ENCODE data around the gene SMCR8.
A peak's percentile ranks its signal among the peaks of the same experiment; 100 is the strongest.

GRCh38 chr17:18315562-18315922 is 449 bp downstream of the SMCR8 start:
- TF ChIP-seq CTCF (IDR thresholded peaks at IDR 0.05; ENCODE audit: insufficient read depth, low read length) (no peak), POLR2AphosphoS5 (IDR thresholded peaks at IDR 0.05; ENCODE audit: low read depth) (no peak), REST (IDR thresholded peaks at IDR 0.05; ENCODE audit: insufficient replicate concordance, low read depth) (no peak), SPI1 (IDR thresholded peaks at IDR 0.05; ENCODE audit: borderline replicate concordance, low read depth) (peak; percentile 67)

Data from HL-60 (cell line).